Neuronal stem cell (in vitro differentiated cells): ENCODE data around the gene FRAS1.

Experiments used
- DNase-seq: peaks from one replicate; pipeline ENCODE4 v3.0.0-alpha.2; 2013; ENCODE audit warnings: low spot score
- H2AFZ ChIP-seq: one replicate; pipeline ENCODE4 v1.6.1; 2013; ENCODE audit warnings: mild to moderate bottlenecking, low read length, inconsistent platforms
- H2AK5ac ChIP-seq: 2 replicates; pipeline ENCODE4 v1.6.1; 2013; ENCODE audit warnings: low read depth, mild to moderate bottlenecking, inconsistent platforms, low read length, moderate library complexity, mixed read lengths
- H2BK120ac ChIP-seq: 2 replicates; pipeline ENCODE4 v1.6.1; 2013; ENCODE audit warnings: low read depth, mild to moderate bottlenecking, inconsistent platforms, low read length, moderate library complexity, mixed read lengths
- H2BK12ac ChIP-seq: one replicate; pipeline ENCODE4 v1.6.1; 2013; ENCODE audit warnings: low read length, inconsistent platforms
- H2BK15ac ChIP-seq: 2 replicates; pipeline ENCODE4 v1.6.1; 2013; ENCODE audit warnings: mild to moderate bottlenecking, low read length, inconsistent platforms, mixed read lengths
- H2BK5ac ChIP-seq: one replicate; pipeline ENCODE4 v1.6.1; 2013; ENCODE audit warnings: inconsistent platforms, mild to moderate bottlenecking, low read length, moderate library complexity
- H3K14ac ChIP-seq: one replicate; pipeline ENCODE4 v1.6.1; 2013; ENCODE audit warnings: low read length, inconsistent platforms
- H3K18ac ChIP-seq: 2 replicates; pipeline ENCODE4 v1.6.1; 2013; ENCODE audit warnings: low read length, inconsistent platforms
- H3K23ac ChIP-seq: 2 replicates; pipeline ENCODE4 v1.6.1; 2013; ENCODE audit warnings: low read depth, mild to moderate bottlenecking, mixed read lengths, low read length, inconsistent platforms; ENCODE audit not compliant: poor library complexity
- H3K27ac ChIP-seq: replicated peaks from 3 replicates; pipeline ENCODE4 v1.5.1; 2013; ENCODE audit warnings: low read length, inconsistent platforms
- H3K27me3 ChIP-seq, 3 experiments: 2 replicates each; pipeline ENCODE4 v1.6.1; 2013; ENCODE audit warnings: low read length in 3 of 3, mild to moderate bottlenecking in 2 of 3, inconsistent platforms in 1 of 3, low read depth in 1 of 3, mixed read lengths in 1 of 3, moderate library complexity in 1 of 3; ENCODE audit not compliant: control insufficient read depth in 3 of 3, insufficient read depth in 3 of 3
- H3K36me3 ChIP-seq, 2 donors: replicated peaks in 1 of 2; 2 replicates each; pipeline ENCODE4 v1.6.1; 2013; ENCODE audit warnings: low read length in 2 of 2; ENCODE audit not compliant: control insufficient read depth in 2 of 2, insufficient read depth in 2 of 2
- H3K4ac ChIP-seq: 2 replicates; pipeline ENCODE4 v1.6.1; 2013; ENCODE audit warnings: inconsistent platforms, mild to moderate bottlenecking, low read length, moderate library complexity
- H3K4me1 ChIP-seq, 2 donors: 1 replicate in 1 of 2; 2 replicates in 1 of 2; pipeline ENCODE4 v1.6.1; 2013; ENCODE audit warnings: low read length in 2 of 2, low read depth in 1 of 2; ENCODE audit not compliant: control insufficient read depth in 2 of 2, insufficient read depth in 1 of 2
- H3K4me2 ChIP-seq: one replicate; pipeline ENCODE4 v1.6.1; 2013; ENCODE audit warnings: mild to moderate bottlenecking, low read length, inconsistent platforms; ENCODE audit not compliant: insufficient read depth, poor library complexity, severe bottlenecking
- H3K4me3 ChIP-seq, 2 donors: 2 replicates each; pipeline ENCODE4 v1.5.1; 2013; ENCODE audit warnings: low read length in 2 of 2, mild to moderate bottlenecking in 2 of 2, inconsistent platforms in 1 of 2, moderate library complexity in 1 of 2
- H3K79me1 ChIP-seq: one replicate; pipeline ENCODE4 v1.6.1; 2013; ENCODE audit warnings: low read depth, mild to moderate bottlenecking, inconsistent platforms, low read length, moderate library complexity
- H3K9ac ChIP-seq: one replicate; pipeline ENCODE4 v1.6.1; 2013; ENCODE audit warnings: mild to moderate bottlenecking, low read depth, low read length, inconsistent platforms; ENCODE audit not compliant: poor library complexity
- H3K9me3 ChIP-seq, 2 donors: replicated peaks in 1 of 2; 2 replicates each; pipeline versions ENCODE3 to v1.6.1; 2013; ENCODE audit warnings: low read length in 2 of 2, mild to moderate bottlenecking in 2 of 2, inconsistent platforms in 1 of 2, low read depth in 1 of 2, mixed read lengths in 1 of 2, moderate library complexity in 1 of 2; ENCODE audit not compliant: control insufficient read depth in 2 of 2, insufficient read depth in 1 of 2
- H4K8ac ChIP-seq: one replicate; pipeline ENCODE4 v1.6.1; 2013; ENCODE audit warnings: low read depth, mild to moderate bottlenecking, inconsistent platforms, low read length, moderate library complexity
- H4K91ac ChIP-seq: one replicate; pipeline ENCODE4 v1.6.1; 2013; ENCODE audit warnings: low read length, low read depth, mild to moderate bottlenecking, inconsistent platforms; ENCODE audit not compliant: poor library complexity
- WGBS, 2 donors: extraction: QIAGEN DNeasy Blood & Tissue Kit; methylation state at CpG; one replicate each; pipeline ENCODE4 v1.1.7; 2013; ENCODE audit warnings: missing lambda C conversion rate in 2 of 2, mixed read lengths in 1 of 2; ENCODE audit not compliant: insufficient read length in 2 of 2, insufficient replicate concordance in 1 of 2; ENCODE audit errors: extremely low coverage in 2 of 2; 5-methylcytosine and 5-hydroxymethylcytosine counted together

The FRAS1 gene

GRCh38 chr4:78570117-78570516 lies 513.0 kb downstream of the FRAS1 start:
- Histone ChIP-seq H2AK5ac (no peak overlapping the region), H3K18ac (no peak overlapping the region), H3K9ac (no peak overlapping the region), H3K27me3 (no peaks in the 10 kb centered on the region), H3K4ac (no peak overlapping the region), H2BK5ac (no peak overlapping the region), H2BK120ac (no peak overlapping the region), H3K36me3 (no peaks in the 10 kb centered on the region), H2BK12ac (no peak overlapping the region), H4K91ac (no peak overlapping the region), H3K4me3 (no peak overlapping the region), H3K79me1 (no peaks in the 10 kb centered on the region), H3K14ac (no peak overlapping the region), H3K23ac (no peak overlapping the region), H3K27ac (no peak overlapping the region), H2BK15ac (no peak overlapping the region), H4K8ac (no peak overlapping the region), H3K9me3 (no peaks in the 10 kb centered on the region), H3K4me1 (peaks cover 0 to 3% of the 10 kb centered on the region in 2 donors), H2AFZ (no peak overlapping the region), H3K4me2 (no peak overlapping the region)
- no CpG with 5 or more reads among the region's 2 CpGs for WGBS, 2 donors
- DNase-seq, result no peak

- Histone ChIP-seq H2BK120ac (no peak overlapping the region), H3K14ac (no peak overlapping the region), H3K9me3 (no peaks in the 10 kb centered on the region), H2AFZ (no peak overlapping the region), H3K36me3 (no peaks in the 10 kb centered on the region), H3K4me3 (no peak overlapping the region), H2BK12ac (no peak overlapping the region), H3K4me1 (peaks cover 0 to 2% of the 10 kb centered on the region in 2 donors), H4K91ac (no peak overlapping the region), H3K27ac (no peak overlapping the region), H2BK15ac (no peak overlapping the region), H3K23ac (no peak overlapping the region), H2AK5ac (no peak overlapping the region), H3K4me2 (no peak overlapping the region), H3K79me1 (no peaks in the 10 kb centered on the region), H3K18ac (no peak overlapping the region), H2BK5ac (no peak overlapping the region), H3K27me3 (no peaks in the 10 kb centered on the region), H3K4ac (no peak overlapping the region), H4K8ac (no peak overlapping the region), H3K9ac (no peak overlapping the region)
- no peak for DNase-seq
- WGBS, 2 donors, result no CpG with 5 or more reads among the region's 1 CpG
These were observed 514.7 kb downstream of the FRAS1 start for GRCh38 chr4:78571804-78572203.

GRCh38 chr4:78578674-78579425 lies 521.7 kb downstream of the FRAS1 start:
- H2AFZ ChIP-seq, result no peak overlapping the region
- no peak overlapping the region for H3K4me2 ChIP-seq
- H3K9me3 ChIP-seq, result no peaks in the 10 kb centered on the region
- no peak overlapping the region for H3K14ac ChIP-seq
- no peaks in the 10 kb centered on the region for H3K79me1 ChIP-seq
- no peak overlapping the region for H3K9ac ChIP-seq
- H3K18ac ChIP-seq, result no peak overlapping the region
- H2BK120ac ChIP-seq, result no peak overlapping the region
- WGBS, 2 donors, result no CpG with 5 or more reads among the region's 3 CpGs
- no peak overlapping the region for H3K27ac ChIP-seq
- no peak for DNase-seq
- H3K4me3 ChIP-seq, result no peak overlapping the region
- H3K23ac ChIP-seq, result no peak overlapping the region
- H2AK5ac ChIP-seq, result no peak overlapping the region
- no peak overlapping the region for H2BK15ac ChIP-seq
- no peaks in the 10 kb centered on the region for H3K36me3 ChIP-seq
- H3K4ac ChIP-seq, result no peak overlapping the region
- H2BK5ac ChIP-seq, result no peak overlapping the region
- no peak overlapping the region for H4K91ac ChIP-seq
- no peaks in the 10 kb centered on the region for H3K27me3 ChIP-seq
- no peak overlapping the region for H2BK12ac ChIP-seq
- H3K4me1 ChIP-seq, result no peaks in the 10 kb centered on the region
- no peak overlapping the region for H4K8ac ChIP-seq

GRCh38 chr4:78581618-78582017 lies 524.5 kb downstream of the FRAS1 start:
- no peak overlapping the region for H3K18ac ChIP-seq
- no peaks in the 10 kb centered on the region for H3K79me1 ChIP-seq
- H3K36me3 ChIP-seq, result no peaks in the 10 kb centered on the region

More at GRCh38 chr4:78581618-78582017, 524.5 kb downstream of the FRAS1 start:
- Histone ChIP-seq H4K91ac (no peak overlapping the region), H2AFZ (no peak overlapping the region), H3K9ac (no peak overlapping the region), H3K4me2 (no peak overlapping the region), H3K4ac (no peak overlapping the region), H4K8ac (no peak overlapping the region), H3K27ac (no peak overlapping the region), H2BK12ac (no peak overlapping the region), H3K14ac (no peak overlapping the region), H3K4me1 (peaks cover 0 to 2% of the 10 kb centered on the region in 2 donors), H3K27me3 (no peaks in the 10 kb centered on the region), H2BK120ac (no peak overlapping the region), H2BK5ac (no peak overlapping the region), H3K23ac (no peak overlapping the region), H3K4me3 (no peak overlapping the region), H2BK15ac (no peak overlapping the region), H3K9me3 (no peaks in the 10 kb centered on the region), H2AK5ac (no peak overlapping the region)
- no CpG with 5 or more reads among the region's 3 CpGs for WGBS, 2 donors
- DNase-seq, result no peak
